T-helper 9 cell (primary cell): ENCODE results near the gene AXIN1.
"Not testable (repeated sequence)": the region's sequence is repeated elsewhere in the genome, so short reads cannot be mapped to it uniquely, and the experiment has no call there.

Source experiments
- DNase-seq: peaks from one replicate; pipeline ENCODE4 v3.0.0-alpha.2; 2020

Gene AXIN1

DNA sequence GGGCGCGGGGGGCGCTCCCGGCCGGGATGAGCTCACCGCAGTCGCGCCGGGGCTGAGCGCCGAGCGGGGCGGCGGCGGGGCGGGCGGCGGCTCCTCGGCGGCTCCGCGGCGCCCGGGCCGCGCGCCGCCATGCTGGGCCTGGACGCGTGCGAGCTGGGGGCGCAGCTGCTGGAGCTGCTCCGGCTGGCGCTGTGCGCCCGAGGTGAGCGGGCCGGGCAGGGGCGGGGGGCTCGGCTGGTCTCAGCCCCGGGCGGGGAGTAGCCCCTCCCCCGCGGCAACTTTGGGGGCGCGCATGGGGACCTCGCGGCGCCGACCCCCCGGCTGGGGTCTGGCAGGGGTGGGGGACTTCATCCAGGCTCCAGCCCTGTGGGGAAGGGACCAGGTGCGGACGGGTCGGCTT is 72.0 kb downstream of the AXIN1 start, which contains the start of gene ARHGDIG:
TSS of gene ARHGDIG (plus strand) at position 40 of the 400 bp plus-strand sequence. CDS start at position 130, 90 bp downstream.
- no peak for DNase-seq

DNA sequence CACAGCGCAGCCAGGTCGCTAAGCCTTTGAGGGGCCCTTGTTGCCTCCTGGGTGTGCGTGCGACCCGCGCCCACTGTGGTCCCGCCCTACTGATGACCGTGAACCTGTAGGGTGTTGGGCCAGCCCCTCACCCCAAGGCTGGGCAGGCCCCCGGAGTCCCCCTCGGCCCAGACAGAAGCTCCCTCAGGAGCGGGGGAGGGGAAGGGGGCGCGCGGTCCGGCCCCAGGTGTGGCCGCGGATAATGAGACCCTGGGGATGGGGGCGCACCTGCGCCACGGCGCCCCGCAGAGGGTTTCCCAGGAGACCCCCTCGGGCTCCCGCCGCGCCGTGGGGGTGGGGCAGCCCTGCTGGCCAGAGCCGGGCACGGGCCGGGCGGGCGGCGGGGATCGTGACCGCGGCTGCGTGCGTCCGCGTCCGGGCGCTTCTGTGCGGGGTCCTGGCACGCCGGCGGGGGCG is 72.5 kb downstream of the AXIN1 start:
- no peak for DNase-seq

DNA sequence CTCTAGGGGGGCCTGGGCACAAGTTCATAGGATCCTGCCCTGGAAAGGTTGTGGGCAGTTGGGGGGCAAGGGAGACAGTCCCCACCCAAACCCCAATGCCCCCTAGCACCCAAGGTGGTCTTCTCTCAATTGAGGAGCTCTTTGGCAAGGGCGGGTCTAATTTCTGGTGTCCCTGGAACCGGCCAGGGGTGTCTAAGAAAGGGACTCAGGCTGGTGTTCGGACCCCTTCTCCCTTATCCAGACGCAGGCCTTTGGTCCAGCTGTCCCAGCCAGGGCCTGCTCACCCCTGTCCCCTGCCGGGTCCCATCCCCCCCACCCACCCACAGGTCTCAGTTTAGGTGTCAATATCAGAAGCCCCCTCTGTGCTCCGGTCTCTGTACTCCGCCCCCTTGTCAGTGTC is 73.0 kb downstream of the AXIN1 start:
- DNase-seq: no peak

DNA sequence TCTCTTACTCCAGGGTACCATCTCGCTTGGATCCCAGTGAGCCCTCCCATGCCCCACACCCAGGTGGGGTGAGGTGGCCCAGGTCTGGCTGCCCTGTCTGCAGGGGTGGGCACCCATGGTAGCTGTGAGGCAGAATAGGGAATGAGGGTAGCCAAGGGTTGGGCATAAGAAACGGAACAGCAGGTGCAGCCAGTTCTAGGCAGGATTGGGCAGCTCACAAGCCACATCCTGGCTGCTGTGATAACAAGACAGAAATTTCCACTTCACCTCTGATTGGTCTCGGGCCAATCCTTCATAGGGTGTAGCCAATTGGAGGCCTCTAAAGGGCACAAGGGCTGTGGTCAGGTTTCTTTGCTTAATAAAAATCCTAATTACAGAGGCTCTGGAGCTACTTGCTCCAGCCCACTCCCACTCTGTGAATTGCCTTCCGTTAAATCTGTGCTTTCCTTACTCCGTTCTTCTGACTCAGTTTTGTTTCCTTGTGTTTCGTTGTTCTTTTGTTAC is 73.6 kb downstream of the AXIN1 start:
- no peak for DNase-seq

DNA sequence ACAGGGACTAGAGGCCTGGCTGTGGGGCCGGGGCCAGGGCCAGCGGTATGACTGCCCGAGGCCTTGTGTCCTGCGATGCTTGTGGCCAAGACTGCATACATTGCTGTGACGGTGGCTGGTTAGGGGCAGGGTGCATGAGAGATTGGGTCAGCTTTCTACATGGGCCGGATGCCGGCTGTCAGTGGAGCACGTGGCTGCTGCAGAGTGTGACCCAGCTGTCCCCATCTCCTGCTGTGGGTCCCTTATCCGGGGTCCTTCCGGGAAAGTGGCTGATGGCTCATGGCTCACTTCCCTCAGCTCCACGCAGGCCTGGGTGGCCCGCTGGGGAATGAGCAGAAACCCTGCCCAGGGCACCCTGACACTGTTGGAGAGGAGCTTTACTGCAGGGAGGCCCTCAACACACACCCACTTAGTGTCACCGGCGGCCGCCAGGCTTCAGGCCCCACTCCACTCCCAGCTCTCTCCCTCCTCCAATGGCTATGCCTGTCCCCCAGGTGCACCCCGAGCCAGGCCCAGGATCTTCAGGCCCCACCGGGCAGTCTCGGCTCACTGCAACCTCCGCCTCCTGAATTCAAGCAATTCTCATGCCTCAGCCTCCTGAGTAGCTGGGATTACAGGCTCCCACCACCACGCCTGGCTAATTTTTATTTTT is 76.0 kb downstream of the AXIN1 start:
- DNase-seq: no peak

DNA sequence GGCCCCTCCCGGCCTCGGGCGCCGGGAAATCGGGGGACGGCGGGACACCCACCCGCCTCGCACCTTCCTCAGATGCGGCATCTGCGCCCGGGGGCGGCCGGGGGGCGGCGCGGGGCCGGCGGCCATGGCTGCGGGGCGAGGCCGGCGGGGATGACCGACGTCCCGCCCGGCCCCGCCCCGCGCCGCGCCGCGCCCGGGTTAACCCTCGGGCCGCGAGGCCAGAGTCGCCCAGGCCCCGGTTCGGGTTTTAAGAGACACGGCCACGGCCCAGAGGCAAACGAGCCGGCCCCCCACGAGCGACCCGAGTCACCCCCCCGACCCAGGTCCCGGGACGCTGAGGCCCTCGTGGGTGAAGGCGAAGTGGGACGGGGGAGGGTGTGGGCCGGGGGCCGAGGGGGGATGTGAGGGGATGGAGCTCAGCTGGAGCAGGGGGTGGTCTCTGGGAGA is 76.7 kb downstream of the AXIN1 start, which contains the start of gene RGS11:
TSS of gene RGS11 (minus strand) at position 159 of the 447 bp plus-strand sequence. CDS start at position 126, 33 bp downstream.
- DNase-seq: no peak

DNA sequence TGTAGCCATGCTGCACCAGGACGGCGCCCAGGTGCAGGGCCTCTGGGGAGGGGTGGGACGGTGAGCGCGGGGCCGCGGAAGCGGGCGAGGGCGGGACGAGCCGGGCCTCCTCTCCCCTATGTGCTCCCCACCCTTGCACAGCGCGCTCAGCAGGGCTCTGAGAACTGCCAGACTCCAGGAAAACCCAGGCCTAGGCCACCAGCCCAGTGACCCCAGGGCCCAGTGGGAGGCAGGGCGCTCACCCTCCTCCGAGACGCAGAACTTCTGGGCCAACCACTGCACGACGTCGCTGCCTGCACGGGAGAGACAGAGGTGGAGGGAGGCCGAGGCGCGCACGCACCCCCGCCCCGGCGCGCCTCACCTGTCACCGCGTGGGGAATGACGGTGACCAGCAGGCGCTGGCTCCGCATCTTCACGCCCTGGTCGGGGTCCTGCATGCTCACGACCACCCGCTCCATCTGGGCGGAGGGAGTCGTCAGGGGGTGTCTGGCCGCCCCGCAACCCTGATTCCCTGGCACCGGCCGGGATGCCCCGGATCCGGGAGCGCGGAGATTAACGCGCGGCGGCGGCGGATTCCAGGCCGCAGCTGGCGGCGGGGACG is 77.4 kb downstream of the AXIN1 start:
- DNase-seq: no peak

DNA sequence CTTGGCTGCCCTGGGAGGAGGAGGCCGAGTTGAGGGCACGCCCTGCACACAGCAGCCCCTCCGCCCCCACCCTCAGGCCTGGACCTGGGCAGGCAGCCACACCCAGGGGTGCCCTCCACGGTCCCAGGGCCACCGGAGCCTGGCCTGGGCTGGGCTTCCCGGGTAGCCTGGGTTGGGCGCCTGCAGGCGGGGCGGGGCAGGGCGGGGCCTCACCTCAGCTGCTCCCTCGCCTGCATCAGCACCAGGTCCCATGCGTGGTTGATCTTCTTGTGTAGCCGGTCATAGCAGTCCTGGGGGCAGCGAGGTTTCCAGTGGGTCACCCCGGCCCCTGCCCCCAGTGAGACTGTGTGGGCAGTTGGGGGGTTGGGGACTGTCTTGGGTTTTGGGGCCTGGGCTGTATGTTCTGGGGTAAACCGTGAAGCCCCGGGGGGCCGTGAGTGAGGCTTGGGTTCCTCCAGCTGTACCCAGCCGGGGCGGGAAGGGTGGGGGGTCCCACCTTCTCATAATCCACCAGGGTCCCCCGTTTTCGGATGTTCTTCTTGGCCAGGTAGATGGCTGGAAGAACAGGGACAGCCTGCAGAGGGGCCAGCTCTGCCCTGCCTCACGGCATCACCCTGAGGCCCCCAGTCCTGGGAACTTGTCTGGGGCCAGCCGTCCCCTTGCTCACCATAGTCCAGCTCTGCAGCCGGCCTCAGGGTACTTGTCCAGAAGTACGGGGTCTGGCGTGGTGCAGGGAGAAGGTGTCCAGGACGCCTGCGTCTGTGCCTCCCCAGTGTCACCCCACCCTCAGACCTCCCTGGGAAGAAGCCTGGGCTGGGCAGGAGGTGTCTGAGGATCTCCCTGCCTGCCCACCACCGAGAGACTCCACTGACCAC is 78.7 kb downstream of the AXIN1 start:
- no peak for DNase-seq

DNA sequence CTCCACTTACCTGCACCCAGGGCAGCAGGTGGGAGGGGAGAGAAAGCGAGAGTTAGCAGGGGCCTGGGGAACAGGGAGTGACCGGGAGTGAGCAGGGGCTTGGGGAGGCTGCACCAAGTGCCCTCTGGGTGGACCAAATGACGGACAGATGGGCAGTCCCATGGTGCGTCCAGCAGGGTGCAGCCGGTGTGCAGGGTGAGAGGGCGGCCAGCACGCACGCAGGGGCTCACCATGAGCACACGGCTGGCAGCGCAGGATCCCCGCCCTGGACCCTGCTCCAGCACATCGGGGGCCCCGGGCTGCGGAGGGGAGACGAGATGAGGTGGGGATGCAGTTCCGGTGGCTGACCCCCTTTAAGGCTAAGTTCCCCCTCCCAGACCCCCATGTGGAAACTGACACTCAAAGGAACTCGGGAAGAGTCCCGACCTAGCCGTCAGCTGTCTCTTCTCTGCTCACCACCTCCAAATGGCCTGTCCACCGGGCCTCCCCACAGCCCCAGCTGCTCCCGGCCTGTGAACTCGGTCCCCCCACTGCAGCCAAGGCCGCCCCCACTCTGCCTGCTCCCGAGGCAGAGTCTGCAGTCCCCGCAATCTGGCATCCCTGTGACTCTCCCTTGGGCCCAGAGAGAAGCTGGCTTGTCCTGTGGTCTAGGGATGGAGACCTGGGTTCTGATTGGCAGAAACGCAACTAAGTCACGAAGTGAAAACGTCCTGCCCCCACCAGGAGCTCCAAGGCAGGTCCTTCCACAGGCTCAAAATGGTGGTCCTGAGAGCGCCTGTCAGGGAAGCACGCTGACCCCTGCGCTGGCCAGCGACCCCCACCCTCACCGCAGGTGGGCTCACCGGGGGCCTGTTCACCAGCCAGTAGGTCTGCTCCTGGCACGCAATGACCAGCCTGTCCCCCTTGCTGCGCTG is 79.6 kb downstream of the AXIN1 start:
- no peak for DNase-seq

DNA sequence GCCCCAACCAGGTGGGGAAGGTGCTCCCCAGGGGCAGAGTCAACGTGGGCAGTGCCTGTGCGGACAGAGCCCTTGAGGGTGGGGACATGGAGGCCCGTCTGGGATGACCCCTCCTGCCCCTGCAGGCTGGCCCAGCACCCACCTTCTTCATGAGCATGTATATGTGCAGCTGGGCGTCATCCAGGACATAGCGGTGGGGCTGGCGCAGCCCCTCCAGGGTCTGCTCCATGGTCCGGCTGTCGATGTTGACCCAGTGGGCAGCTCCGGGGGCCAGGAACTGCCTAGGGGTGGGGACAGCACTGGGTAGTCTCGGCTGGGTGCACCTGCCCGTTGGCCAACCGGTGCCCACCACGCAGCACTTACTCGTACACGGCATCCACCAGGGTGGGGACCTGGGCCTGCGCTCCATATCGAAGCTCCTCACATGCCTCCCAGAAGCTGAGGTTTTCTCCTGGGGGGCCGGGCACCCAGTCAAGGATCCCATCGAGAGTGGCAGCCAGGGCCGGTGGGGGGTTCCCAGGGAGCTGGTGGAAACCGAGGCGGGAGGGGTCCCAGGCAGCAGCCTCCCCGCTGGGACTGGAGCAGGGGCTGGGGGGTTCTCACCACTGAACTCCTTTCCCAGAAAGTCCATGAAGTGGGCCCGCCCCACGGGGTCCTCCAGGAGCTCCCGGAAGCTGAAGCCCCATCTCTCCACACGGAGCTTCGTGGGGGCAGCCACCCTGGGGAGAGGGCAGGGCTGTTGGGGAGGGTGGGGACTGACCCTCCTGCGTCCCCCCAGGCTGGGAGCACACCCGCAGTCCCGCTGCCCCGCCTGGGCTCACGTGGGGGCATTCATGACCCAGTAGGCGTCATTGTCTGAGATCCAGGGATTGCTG is 81.9 kb downstream of the AXIN1 start:
- no peak for DNase-seq

DNA sequence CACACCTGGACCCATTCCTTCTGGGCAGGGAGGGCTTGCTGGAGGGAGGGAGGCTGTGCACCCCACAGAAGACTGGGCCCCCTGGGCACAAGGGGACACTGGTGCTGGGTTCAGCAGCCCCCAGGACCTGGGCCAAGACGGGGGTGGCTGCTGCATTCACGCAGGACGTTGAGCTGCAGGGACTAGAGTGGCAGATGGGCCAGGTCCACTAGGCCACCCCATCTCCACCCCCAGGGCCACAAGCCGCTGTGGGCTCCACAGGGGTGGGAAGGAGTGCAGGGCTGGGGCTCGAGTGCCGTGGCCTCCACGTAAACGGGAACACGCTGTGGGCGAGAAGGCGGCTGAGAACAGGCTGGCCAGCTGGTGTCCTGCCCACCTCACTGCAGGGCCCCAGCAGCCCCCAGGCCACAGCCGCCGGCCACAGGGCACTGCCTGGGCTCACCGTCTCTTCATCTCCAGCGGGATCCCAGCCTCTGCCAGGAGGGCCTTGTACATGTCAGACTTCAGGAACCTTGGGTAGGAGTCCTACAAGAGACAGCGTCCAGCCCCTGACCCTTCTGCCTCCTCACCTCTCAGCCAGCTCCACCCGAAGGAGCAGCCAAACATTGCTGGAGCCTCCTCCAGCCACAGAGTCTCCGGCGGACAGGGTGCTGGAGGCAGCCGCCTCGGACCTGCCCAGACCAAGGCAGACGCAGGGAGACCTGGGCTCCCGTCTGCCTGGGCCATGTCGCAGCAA is 83.3 kb downstream of the AXIN1 start:
- DNase-seq: no peak

DNA sequence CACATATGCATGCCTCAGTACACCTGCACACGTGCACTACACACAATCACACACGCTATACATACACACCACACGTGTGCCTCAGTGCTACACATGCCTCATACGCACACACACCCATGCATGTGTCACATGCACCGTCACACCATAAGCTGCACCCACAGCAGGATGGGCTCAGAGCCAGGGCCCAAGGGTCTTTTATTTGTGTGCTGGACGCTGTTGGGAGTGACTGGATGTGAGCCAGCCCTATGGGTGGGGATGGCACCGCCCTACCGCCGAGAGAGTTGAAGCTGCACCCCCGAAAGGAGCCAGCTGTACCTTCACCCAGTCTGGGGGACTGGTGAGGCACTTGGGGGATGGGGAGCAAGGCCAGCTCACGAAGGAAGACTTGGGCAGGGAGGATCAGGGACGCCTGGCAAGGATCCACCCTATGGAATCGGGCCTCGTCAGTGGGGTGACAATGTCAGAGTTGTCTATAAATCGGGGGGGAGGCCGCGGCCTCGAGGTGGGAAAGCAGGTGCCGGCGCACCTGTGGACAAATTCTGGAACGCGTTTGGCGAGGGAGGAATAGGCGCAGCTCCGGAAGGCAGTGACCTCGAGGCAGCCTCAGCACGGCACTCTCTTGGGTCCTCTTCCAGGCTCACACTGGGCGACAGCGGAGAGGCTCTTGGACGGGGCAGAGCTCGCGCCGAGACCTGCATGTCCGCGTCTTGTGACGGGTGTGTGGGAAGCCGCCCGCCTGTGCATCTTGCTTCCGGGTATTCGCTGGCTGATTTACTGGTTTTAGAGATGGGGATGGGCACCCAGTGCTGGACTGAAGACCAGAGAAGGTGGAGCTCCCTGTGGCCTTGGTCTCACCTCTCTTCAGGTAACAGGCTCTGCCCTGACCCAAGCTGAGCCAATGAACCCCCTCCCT is 84.1 kb downstream of the AXIN1 start:
- no peak for DNase-seq

DNA sequence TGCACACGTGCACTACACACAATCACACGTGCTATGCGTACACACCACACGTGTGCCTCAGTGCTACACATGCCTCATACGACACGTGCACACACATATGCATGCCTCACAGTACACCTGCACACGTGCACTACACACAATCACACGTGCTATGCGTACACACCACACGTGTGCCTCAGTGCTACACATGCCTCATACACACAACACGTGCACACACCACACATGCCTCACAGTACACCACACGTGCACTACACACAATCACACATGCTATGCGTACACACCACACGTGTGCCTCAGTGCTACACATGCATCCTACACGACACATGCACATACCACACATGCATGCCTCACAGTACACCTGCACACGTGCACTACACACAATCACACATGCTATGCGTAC is 85.0 kb downstream of the AXIN1 start:
- DNase-seq: not testable (repeated sequence)

DNA sequence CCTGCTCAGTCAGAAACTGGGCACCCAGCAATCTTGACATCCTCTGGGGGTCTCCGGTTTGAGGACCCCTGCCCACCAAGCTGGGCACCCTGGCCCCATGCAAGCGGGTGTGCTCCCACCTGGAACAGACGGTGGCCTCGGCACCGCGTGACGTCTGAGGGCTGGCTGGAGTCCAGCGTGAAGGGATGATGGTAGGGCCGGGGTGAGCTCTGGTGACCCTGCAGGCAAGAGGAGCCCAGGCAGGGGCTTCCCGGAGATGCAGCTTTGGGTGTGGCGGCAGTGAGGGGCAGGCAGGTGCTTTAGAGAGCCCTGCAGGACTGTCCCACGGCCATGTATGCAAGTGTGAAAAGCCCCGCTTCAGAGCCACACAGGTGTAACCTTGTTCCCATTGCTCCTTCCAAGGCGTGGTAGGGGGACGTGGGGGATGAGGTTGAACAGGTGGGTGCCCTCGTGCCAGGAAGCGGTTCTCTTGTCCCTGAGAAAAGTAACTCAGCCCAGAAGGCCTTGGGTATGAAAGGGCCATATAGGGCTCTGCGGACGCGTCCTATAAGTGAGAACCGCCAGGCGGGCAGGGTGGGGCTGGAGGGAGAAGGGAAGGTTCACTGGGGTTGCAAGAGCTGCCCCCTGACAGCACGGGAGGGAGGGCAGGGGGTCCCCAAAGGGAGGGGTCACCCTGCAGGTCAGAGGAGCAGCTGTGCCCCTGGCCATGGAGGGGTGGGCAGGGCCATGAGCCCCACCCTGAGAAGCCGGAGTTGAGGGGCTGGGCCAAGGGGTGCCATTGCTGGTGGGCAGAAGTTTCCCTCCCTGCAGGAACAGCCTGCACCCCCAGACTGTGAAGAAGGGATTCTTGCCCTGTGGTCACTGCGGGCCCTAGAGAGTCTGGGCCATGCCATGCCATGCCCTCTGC is 86.0 kb downstream of the AXIN1 start:
- DNase-seq: no peak

DNA sequence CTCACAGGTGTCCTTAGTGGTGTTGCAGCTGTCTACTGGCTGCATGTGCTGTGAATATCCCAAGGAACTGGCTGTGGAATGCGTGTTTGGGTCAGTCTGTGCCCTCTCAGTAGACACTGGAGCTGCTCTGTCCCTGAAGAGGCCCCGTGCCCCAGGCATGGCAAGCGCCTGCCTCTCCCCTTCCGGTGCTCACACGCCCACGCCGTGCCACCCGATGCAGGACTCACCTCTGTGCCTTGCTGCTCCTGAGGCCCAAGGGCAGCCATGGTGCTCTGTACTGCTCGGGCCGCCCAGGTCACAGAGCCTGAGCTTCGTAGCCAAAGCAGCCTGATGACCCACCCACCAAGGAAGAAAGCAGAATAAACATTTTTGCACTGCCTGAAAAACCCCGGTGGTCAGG is 86.8 kb downstream of the AXIN1 start:
- no peak for DNase-seq

DNA sequence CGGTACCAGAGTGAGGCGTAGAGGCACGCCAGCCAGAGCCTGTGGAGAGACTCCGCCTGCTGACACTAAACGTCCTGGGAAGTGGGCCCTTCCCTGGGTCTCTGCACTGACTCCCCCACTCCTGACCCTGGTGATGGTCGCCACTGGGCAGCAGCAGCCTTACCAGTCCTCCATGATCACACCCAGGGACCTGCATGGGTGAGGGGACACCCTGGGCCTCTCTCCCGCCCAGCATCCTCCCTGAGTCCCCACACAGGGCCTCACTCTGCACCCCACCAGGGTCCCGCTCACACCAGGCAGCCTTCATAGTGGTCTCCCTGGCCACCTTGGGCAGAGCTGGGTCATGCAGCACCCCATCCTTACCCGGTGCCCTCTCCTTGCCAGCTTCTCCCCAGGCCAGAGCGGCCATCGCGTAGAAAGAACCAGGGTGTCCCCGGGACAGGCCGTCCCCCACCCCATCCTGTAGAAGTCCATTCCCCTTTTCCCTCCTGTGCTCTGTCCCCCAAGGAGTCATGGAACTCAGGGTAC is 87.5 kb downstream of the AXIN1 start:
- no peak for DNase-seq

DNA sequence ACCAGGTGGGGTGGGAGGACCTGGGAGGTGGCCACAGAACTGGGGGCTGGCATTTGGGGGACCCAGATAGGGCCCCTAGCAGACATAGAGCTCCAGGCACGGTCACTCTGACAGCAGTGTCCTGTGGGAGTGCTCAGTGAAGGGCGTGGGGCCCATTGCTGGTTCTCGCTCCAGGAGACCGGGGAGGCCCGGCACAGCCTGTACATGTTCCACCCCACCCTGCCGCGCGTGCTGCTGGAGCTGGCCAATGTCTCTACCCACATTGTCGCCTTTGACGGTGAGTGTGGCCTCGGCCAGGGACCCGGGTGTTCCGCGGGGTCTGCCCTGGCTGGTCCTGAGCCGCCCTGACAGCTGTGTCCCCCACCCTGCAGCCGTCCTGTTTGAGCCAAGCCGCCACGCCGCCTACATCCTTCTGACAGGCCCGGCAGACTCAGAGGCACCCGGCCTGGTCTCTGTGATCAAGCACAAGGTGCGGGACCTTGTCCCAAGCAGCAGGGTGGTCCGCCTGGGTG is 88.0 kb downstream of the AXIN1 start:
- no peak for DNase-seq

DNA sequence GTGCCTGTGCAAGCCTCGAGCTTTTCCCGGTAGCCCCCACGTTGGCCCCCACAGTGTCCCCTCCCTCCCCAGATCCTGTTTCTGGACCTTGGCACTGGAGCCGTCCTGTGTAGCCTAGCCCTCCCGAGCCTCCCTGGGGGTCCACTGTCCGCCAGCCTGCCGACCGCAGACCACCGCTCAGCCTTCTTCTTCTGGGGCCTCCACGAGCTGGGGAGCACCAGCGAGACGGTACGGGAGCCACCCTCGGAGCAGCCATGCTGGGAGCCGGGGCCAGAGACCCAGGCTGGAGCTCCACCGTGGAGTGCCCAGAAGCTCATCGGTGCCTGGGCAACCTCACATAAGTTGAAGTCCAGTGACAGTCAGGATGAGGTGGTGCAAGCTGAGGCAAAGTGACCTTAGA is 88.6 kb downstream of the AXIN1 start:
- no peak for DNase-seq
